KMS-11 (cell line): Measurements from ENCODE around the gene PQBP1.
"Not testable (repeated sequence)": the region's sequence is repeated elsewhere in the genome, so short reads cannot be mapped to it uniquely, and the experiment has no call there.

ENCODE experiments used
- H2AFZ ChIP-seq: fragments of 200-600 bp; sonication (generic); 2 replicates; pipeline ENCODE4 v1.6.1; 2016; ENCODE audit warnings: antibody characterized with exemption, mixed run types, low read depth
- H3K27ac ChIP-seq: fragments of 200-600 bp; sonication (generic); 2 replicates; pipeline ENCODE4 v1.6.1; 2016; ENCODE audit warnings: mild to moderate bottlenecking, mixed run types
- H3K27me3 ChIP-seq: fragments of 200-600 bp; sonication (generic); 2 replicates; pipeline ENCODE4 v1.6.1; 2017; ENCODE audit warnings: mild to moderate bottlenecking, low read depth, mixed run types, moderate library complexity; ENCODE audit not compliant: insufficient read depth
- H3K36me3 ChIP-seq: fragments of 200-600 bp; sonication (generic); 2 replicates; pipeline ENCODE4 v1.6.1; 2017; ENCODE audit warnings: mild to moderate bottlenecking, mixed run types; ENCODE audit not compliant: insufficient read depth
- H3K4me1 ChIP-seq: fragments of 200-600 bp; sonication (generic); 2 replicates; pipeline ENCODE4 v1.6.1; 2016; ENCODE audit warnings: mild to moderate bottlenecking, low read depth, mixed run types; ENCODE audit not compliant: poor library complexity, severe bottlenecking
- H3K4me2 ChIP-seq: fragments of 200-600 bp; sonication (generic); 2 replicates; pipeline ENCODE4 v1.7.0; 2016; ENCODE audit warnings: mild to moderate bottlenecking, mixed run types
- H3K4me3 ChIP-seq: fragments of 200-600 bp; sonication (generic); IDR thresholded peaks from 2 replicates; pipeline ENCODE4 v1.6.1; 2017; ENCODE audit warnings: low read depth, low read length, mixed read lengths; ENCODE audit not compliant: insufficient read depth
- H3K79me2 ChIP-seq: fragments of 200-600 bp; sonication (generic); 2 replicates; pipeline ENCODE4 v1.6.1; 2016; ENCODE audit warnings: low read depth, mixed run types; ENCODE audit not compliant: insufficient read depth
- H3K9ac ChIP-seq: fragments of 200-600 bp; sonication (generic); 2 replicates; pipeline ENCODE4 v1.6.1; 2016; ENCODE audit warnings: mild to moderate bottlenecking, mixed run types
- H4K20me1 ChIP-seq: fragments of 200-600 bp; sonication (generic); 2 replicates; pipeline ENCODE4 v1.6.1; 2016; ENCODE audit warnings: mild to moderate bottlenecking, mixed run types; ENCODE audit not compliant: insufficient read depth
- TF ChIP-seq, protein P1 (sequence below): fragments of 200-600 bp; sonication (generic); conservative IDR thresholded peaks from 2 replicates; pipeline ENCODE4 v1.6.1; 2017; ENCODE audit warnings: low read depth, mild to moderate bottlenecking, antibody characterized with exemption, low read length, moderate library complexity, mixed read lengths

PQBP1 gene

DNA sequence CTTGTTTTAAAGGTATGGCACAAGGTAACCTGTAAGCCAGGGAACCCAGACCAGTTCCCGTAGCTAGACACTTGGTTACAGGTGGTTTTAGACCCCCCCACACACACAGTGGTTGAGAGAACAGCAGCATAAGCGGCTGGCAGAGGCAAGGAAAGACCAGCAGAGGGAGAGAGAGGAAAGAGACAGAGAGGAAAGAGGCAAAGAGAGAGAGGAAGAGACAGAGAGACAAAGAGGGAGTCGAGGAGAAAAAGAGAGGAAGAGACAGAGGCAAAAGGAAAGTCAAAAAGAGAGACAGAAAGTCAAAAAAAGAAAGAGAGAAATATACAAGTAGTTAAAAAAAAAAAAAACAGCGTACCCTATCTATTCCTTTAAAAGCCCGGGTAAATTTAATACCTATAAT is 42.8 kb upstream of the PQBP1 start:
- H3K9ac ChIP-seq: no peak overlapping the region
- H3K4me1 ChIP-seq: no peaks in the 10 kb centered on the region
- no peaks in the 10 kb centered on the region for H4K20me1 ChIP-seq
- TF ChIP-seq, protein P1, sequence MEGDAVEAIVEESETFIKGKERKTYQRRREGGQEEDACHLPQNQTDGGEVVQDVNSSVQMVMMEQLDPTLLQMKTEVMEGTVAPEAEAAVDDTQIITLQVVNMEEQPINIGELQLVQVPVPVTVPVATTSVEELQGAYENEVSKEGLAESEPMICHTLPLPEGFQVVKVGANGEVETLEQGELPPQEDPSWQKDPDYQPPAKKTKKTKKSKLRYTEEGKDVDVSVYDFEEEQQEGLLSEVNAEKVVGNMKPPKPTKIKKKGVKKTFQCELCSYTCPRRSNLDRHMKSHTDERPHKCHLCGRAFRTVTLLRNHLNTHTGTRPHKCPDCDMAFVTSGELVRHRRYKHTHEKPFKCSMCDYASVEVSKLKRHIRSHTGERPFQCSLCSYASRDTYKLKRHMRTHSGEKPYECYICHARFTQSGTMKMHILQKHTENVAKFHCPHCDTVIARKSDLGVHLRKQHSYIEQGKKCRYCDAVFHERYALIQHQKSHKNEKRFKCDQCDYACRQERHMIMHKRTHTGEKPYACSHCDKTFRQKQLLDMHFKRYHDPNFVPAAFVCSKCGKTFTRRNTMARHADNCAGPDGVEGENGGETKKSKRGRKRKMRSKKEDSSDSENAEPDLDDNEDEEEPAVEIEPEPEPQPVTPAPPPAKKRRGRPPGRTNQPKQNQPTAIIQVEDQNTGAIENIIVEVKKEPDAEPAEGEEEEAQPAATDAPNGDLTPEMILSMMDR: no peak
- H3K27ac ChIP-seq: no peak overlapping the region
- H3K4me3 ChIP-seq: no peak overlapping the region
- H3K4me2 ChIP-seq: no peak overlapping the region
- H3K79me2 ChIP-seq: no peaks in the 10 kb centered on the region
- H3K36me3 ChIP-seq: no peaks in the 10 kb centered on the region
- no peak overlapping the region for H2AFZ ChIP-seq
- H3K27me3 ChIP-seq: no peaks in the 10 kb centered on the region

- H2AFZ ChIP-seq: no peak overlapping the region
- H3K36me3 ChIP-seq: no peaks in the 10 kb centered on the region
- H3K27me3 ChIP-seq: no peaks in the 10 kb centered on the region
- H3K4me2 ChIP-seq: no peak overlapping the region
- H3K9ac ChIP-seq: no peak overlapping the region
- H3K79me2 ChIP-seq: no peaks in the 10 kb centered on the region
- TF ChIP-seq, protein P1: no peak
- H3K4me1 ChIP-seq: no peaks in the 10 kb centered on the region
- H3K27ac ChIP-seq: no peak overlapping the region
- H4K20me1 ChIP-seq: no peaks in the 10 kb centered on the region
- no peak overlapping the region for H3K4me3 ChIP-seq
Observed at GRCh38 chrX:48864210-48864609, 33.5 kb upstream of the PQBP1 start.

- not testable (repeated sequence) for H4K20me1 ChIP-seq, H3K4me1 ChIP-seq, H3K27ac ChIP-seq
Observed at GRCh38 chrX:48872017-48872416, 25.7 kb upstream of the PQBP1 start.

GRCh38 chrX:48876944-48877343 is 20.8 kb upstream of the PQBP1 start:
- not testable (repeated sequence) for H3K4me3 ChIP-seq, H3K4me2 ChIP-seq, H3K27me3 ChIP-seq, H4K20me1 ChIP-seq, H3K79me2 ChIP-seq, H3K9ac ChIP-seq, H3K27ac ChIP-seq, H3K4me1 ChIP-seq, H2AFZ ChIP-seq, H3K36me3 ChIP-seq

More at GRCh38 chrX:48872017-48872416, 25.7 kb upstream of the PQBP1 start:
- not testable (repeated sequence) for H3K4me2 ChIP-seq, H3K4me3 ChIP-seq, H3K36me3 ChIP-seq, H3K9ac ChIP-seq, H3K79me2 ChIP-seq, H3K27me3 ChIP-seq, H2AFZ ChIP-seq

DNA sequence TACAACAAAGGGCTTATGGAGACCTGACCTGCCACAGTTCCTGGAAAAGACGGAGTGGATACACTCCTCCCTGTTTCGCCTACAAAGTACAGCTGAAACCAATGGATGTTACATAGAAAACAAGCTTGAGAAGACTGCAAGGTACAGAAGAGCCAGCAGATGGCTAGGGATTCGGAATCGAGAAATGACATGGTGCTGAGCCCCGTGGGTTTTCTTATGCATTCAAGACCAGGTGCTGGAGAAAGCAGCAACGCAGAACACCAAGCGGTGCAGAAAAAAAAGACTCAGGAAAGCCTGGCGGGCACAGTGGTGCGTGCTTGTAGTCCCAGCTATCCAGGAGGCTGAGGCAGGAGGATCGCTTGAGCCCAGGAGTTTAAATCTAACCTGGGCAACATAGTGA is 14.0 kb upstream of the PQBP1 start:
- Histone ChIP-seq H3K27me3 (no peaks in the 10 kb centered on the region), H3K27ac (no peak overlapping the region), H3K79me2 (no peaks in the 10 kb centered on the region), H4K20me1 (no peaks in the 10 kb centered on the region), H2AFZ (no peak overlapping the region), H3K4me3 (no peak overlapping the region), H3K36me3 (no peaks in the 10 kb centered on the region), H3K4me1 (no peaks in the 10 kb centered on the region), H3K9ac (no peak overlapping the region), H3K4me2 (no peak overlapping the region)
- TF ChIP-seq, protein P1: no peak

- H4K20me1 ChIP-seq: not testable (repeated sequence)
Observed at GRCh38 chrX:48886586-48886985, 11.1 kb upstream of the PQBP1 start.

More at GRCh38 chrX:48886586-48886985, 11.1 kb upstream of the PQBP1 start:
- H3K4me1 ChIP-seq, H3K4me3 ChIP-seq, H3K79me2 ChIP-seq, H3K36me3 ChIP-seq, H3K9ac ChIP-seq, H3K27ac ChIP-seq, H3K4me2 ChIP-seq, H3K27me3 ChIP-seq, H2AFZ ChIP-seq: not testable (repeated sequence)
